GM21529 (cell line): ENCODE results near the gene ADAM10.

Experiments
- ATAC-seq: cut with Tn5 transposase; IDR thresholded peaks from one replicate; pipeline ENCODE4 v1.9.1; 2021; ENCODE audit not compliant: unreplicated experiment

ADAM10 gene

GRCh38 chr15:58541410-58542087 lies 208.0 kb downstream of the ADAM10 start:
- ATAC-seq: no peak

GRCh38 chr15:58539548-58539947 lies 210.0 kb downstream of the ADAM10 start:
- ATAC-seq: no peak

GRCh38 chr15:58538901-58539300 lies 210.6 kb downstream of the ADAM10 start:
- no peak for ATAC-seq
